HG03060 (cell line): Measurements from ENCODE around the gene RERE.

Experiments
- ATAC-seq: cut with Tn5 transposase; IDR thresholded peaks from one replicate; pipeline ENCODE4 v1.9.1; 2021; ENCODE audit warnings: low read depth, moderate number of reproducible peaks; ENCODE audit not compliant: unreplicated experiment

RERE gene

GRCh38 chr1:8407652-8408051 lies 409.8 kb downstream of the RERE start:
- no peak for ATAC-seq

GRCh38 chr1:8406960-8407359 lies 410.5 kb downstream of the RERE start:
- ATAC-seq = no peak

GRCh38 chr1:8406011-8406410 lies 411.4 kb downstream of the RERE start:
- ATAC-seq = no peak

- ATAC-seq = no peak
These were observed 412.7 kb downstream of the RERE start for GRCh38 chr1:8404460-8405370.

GRCh38 chr1:8402109-8402710 lies 415.2 kb downstream of the RERE start:
- ATAC-seq = no peak

GRCh38 chr1:8398677-8399076 lies 418.8 kb downstream of the RERE start:
- no peak for ATAC-seq

GRCh38 chr1:8398086-8398485 lies 419.4 kb downstream of the RERE start:
- no peak for ATAC-seq

GRCh38 chr1:8397511-8397910 lies 419.9 kb downstream of the RERE start:
- no peak for ATAC-seq

- no peak for ATAC-seq
These were observed 420.5 kb downstream of the RERE start for GRCh38 chr1:8396786-8397406.

- ATAC-seq = no peak
These were observed 421.2 kb downstream of the RERE start for GRCh38 chr1:8396083-8396785.

GRCh38 chr1:8395433-8395866 lies 422.0 kb downstream of the RERE start:
- ATAC-seq = no peak

GRCh38 chr1:8394456-8395321 lies 422.8 kb downstream of the RERE start:
- no peak for ATAC-seq

- no peak for ATAC-seq
These were observed 424.9 kb downstream of the RERE start for GRCh38 chr1:8392522-8392921.

GRCh38 chr1:8390707-8391106 lies 426.7 kb downstream of the RERE start:
- ATAC-seq = no peak

GRCh38 chr1:8389958-8390535 lies 427.4 kb downstream of the RERE start:
- ATAC-seq = no peak

- ATAC-seq = no peak
These were observed 428.5 kb downstream of the RERE start for GRCh38 chr1:8388732-8389562.

GRCh38 chr1:8386247-8386646 lies 431.2 kb downstream of the RERE start:
- ATAC-seq = no peak

- ATAC-seq = no peak
These were observed 432.9 kb downstream of the RERE start for GRCh38 chr1:8384577-8384976.

GRCh38 chr1:8384088-8384487 lies 433.4 kb downstream of the RERE start:
- ATAC-seq = no peak
